HEK293 (cell line): ENCODE measurements around the gene DNMBP.

ENCODE experiments used
- CTCF ChIP-seq: fragments of 450-650 bp; formaldehyde crosslinking; IDR thresholded peaks from 2 replicates; pipeline ENCODE4 v1.5.1; 2016; ENCODE audit warnings: missing biosample characterization, missing genetic modification characterization
- SP7 ChIP-seq: fragments of 450-650 bp; formaldehyde crosslinking; IDR thresholded peaks from 2 replicates; pipeline ENCODE4 v1.5.1; 2016; ENCODE audit warnings: missing biosample characterization, missing genetic modification characterization
- TRIM28 ChIP-seq: IDR thresholded peaks from 2 replicates; pipeline ENCODE4 v1.6.1; 2011; ENCODE audit warnings: low read length, control low read depth, borderline replicate concordance
- ZNF133 ChIP-seq: fragments of 450-650 bp; formaldehyde crosslinking; IDR thresholded peaks from 2 replicates; pipeline ENCODE4 v1.5.1; 2016; ENCODE audit warnings: missing biosample characterization, missing genetic modification characterization
- ZNF184 ChIP-seq: fragments of 450-650 bp; IDR thresholded peaks from 2 replicates; pipeline ENCODE4 v1.5.1; 2018; ENCODE audit warnings: missing biosample characterization, mild to moderate bottlenecking, missing genetic modification characterization
- ZNF223 ChIP-seq: fragments of 450-650 bp; formaldehyde crosslinking; IDR thresholded peaks from 2 replicates; pipeline ENCODE4 v1.5.1; 2016; ENCODE audit warnings: missing biosample characterization, missing genetic modification characterization
- ZNF404 ChIP-seq: fragments of 450-650 bp; formaldehyde crosslinking; IDR thresholded peaks from 2 replicates; pipeline ENCODE4 v1.5.1; 2017; ENCODE audit warnings: missing biosample characterization, missing genetic modification characterization
- ZNF48 ChIP-seq: fragments of 450-650 bp; formaldehyde crosslinking; IDR thresholded peaks from 2 replicates; pipeline ENCODE4 v1.5.1; 2016; ENCODE audit warnings: missing biosample characterization, missing genetic modification characterization
- ZNF530 ChIP-seq: fragments of 450-650 bp; formaldehyde crosslinking; IDR thresholded peaks from 2 replicates; pipeline ENCODE4 v1.5.1; 2016; ENCODE audit warnings: low read depth, missing biosample characterization, missing genetic modification characterization
- ZNF624 ChIP-seq: fragments of 450-650 bp; formaldehyde crosslinking; IDR thresholded peaks from 2 replicates; pipeline ENCODE4 v1.5.1; 2017; ENCODE audit warnings: missing biosample characterization, missing genetic modification characterization
- TF ChIP-seq, protein P1 (sequence below): fragments of 450-650 bp; formaldehyde crosslinking; IDR thresholded peaks from 2 replicates; pipeline ENCODE4 v1.5.1; 2016; ENCODE audit warnings: missing biosample characterization, missing genetic modification characterization, low read depth

- TF ChIP-seq ZNF530 (no peak), CTCF (tag by site-specific recombination) (no peak), ZNF624 (tag by site-specific recombination) (no peak), ZNF223 (no peak), ZNF184 (tag by site-specific recombination) (peak; percentile 33; the same call in 1 of the 2 replicates), ZNF133 (no peak), TRIM28 (peak; percentile 41; the same call in 1 of the 2 replicates), ZNF404 (no peak), SP7 (tag by site-specific recombination) (peak; percentile 79; the same call in 1 of the 2 replicates), ZNF48 (tag by site-specific recombination) (no peak)
- TF ChIP-seq, protein P1, sequence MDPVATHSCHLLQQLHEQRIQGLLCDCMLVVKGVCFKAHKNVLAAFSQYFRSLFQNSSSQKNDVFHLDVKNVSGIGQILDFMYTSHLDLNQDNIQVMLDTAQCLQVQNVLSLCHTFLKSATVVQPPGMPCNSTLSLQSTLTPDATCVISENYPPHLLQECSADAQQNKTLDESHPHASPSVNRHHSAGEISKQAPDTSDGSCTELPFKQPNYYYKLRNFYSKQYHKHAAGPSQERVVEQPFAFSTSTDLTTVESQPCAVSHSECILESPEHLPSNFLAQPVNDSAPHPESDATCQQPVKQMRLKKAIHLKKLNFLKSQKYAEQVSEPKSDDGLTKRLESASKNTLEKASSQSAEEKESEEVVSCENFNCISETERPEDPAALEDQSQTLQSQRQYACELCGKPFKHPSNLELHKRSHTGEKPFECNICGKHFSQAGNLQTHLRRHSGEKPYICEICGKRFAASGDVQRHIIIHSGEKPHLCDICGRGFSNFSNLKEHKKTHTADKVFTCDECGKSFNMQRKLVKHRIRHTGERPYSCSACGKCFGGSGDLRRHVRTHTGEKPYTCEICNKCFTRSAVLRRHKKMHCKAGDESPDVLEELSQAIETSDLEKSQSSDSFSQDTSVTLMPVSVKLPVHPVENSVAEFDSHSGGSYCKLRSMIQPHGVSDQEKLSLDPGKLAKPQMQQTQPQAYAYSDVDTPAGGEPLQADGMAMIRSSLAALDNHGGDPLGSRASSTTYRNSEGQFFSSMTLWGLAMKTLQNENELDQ (tag by site-specific recombination) = no peak
Measured at GRCh38 chr10:100006243-100006886, 3.4 kb downstream of the DNMBP start.
